GM12878 (cell line): ENCODE data around the gene ATP2C2. TPM values are rescaled to one million over a fixed set of nuclear protein-coding genes. Genes with fewer than 3 reads are reported as not detected.

ENCODE experiments used
- ATAC-seq: fragments of 200-7000 bp; cut with Tn5 transposase; 3 replicates; pipeline ENCODE4 v1.9.1; 2020; ENCODE audit warnings: mild to moderate bottlenecking, moderate library complexity
- BruUV-seq: library from RNA; stranded (reverse); fragments of 400-500 nt; replicated peaks from 2 replicates; lab custom pipeline; 2021; lab: Mats Ljungman, UMichigan
- CTCF ChIA-PET: fragments of 300-600 bp; sonication (Branson Sonifier 250); formaldehyde crosslinking; extraction: SDS; loops from one replicate; lab custom pipeline; 2021; ENCODE audit warnings: inconsistent platforms; lab: Yijun Ruan, JAX
- POLR2A ChIA-PET: fragments of 350-600 bp; formaldehyde crosslinking; extraction: SDS; loops from one replicate; lab custom pipeline; 2021; ENCODE audit warnings: inconsistent platforms; lab: Charles Lee
- RAD21 ChIA-PET: fragments of 300-600 bp; sonication (Branson Sonifier 250); formaldehyde crosslinking; loops from one replicate; lab custom pipeline; 2023; ENCODE audit warnings: antibody characterized with exemption; ENCODE audit not compliant: unreplicated experiment; lab: Charles Lee
- SMC1A ChIA-PET: fragments of 300-600 bp; sonication (Branson Sonifier 250); formaldehyde crosslinking; loops from one replicate; lab custom pipeline; 2023; ENCODE audit not compliant: unreplicated experiment, uncharacterized antibody; lab: Charles Lee
- DNase-seq: peaks from one replicate; pipeline ENCODE4 v3.0.0-alpha.2; 2011; ENCODE audit warnings: low read depth, low spot score
- FAIRE-seq: peaks from 3 replicates; lab custom pipeline; 2011; peaks lifted over from hg19 to GRCh38; lab: Jason Lieb, UNC
- H2AFZ ChIP-seq: 2 replicates; pipeline ENCODE4 v1.6.0; 2011; ENCODE audit warnings: low read depth, low read length, control low read depth; ENCODE audit not compliant: control insufficient read depth
- H3K27ac ChIP-seq: 2 replicates; pipeline ENCODE4 v1.5.1; 2011; ENCODE audit warnings: control low read depth; ENCODE audit not compliant: control insufficient read depth, insufficient read depth
- H3K27me3 ChIP-seq, 2 experiments: replicated peaks in 1 of 2; 2 replicates each; pipeline versions ENCODE4 v1.6.0 to v1.6.1; 2011; ENCODE audit warnings: low read length in 1 of 2; ENCODE audit not compliant: control insufficient read depth in 2 of 2, insufficient read depth in 2 of 2
- H3K36me3 ChIP-seq, 2 experiments: 2 replicates each; pipeline ENCODE4 v1.5.1; 2011; ENCODE audit warnings: low read length in 1 of 2; ENCODE audit not compliant: control insufficient read depth in 2 of 2, insufficient read depth in 2 of 2
- H3K4me1 ChIP-seq: 2 replicates; pipeline ENCODE4 v1.6.1; 2011; ENCODE audit warnings: mild to moderate bottlenecking, low read length, moderate library complexity, mixed read lengths; ENCODE audit not compliant: control insufficient read depth, insufficient read depth
- H3K4me2 ChIP-seq: 2 replicates; pipeline ENCODE4 v1.6.0; 2011; ENCODE audit warnings: control low read depth; ENCODE audit not compliant: control insufficient read depth, insufficient read depth
- H3K4me3 ChIP-seq: fragments of 200-600 bp; sonication (generic); 2 replicates; pipeline ENCODE4 v1.5.1; 2016
- H3K79me2 ChIP-seq: 2 replicates; pipeline ENCODE4 v1.6.0; 2011; ENCODE audit warnings: low read length; ENCODE audit not compliant: control insufficient read depth, insufficient read depth
- H3K9ac ChIP-seq: 2 replicates; pipeline ENCODE4 v1.8.0; 2011; ENCODE audit warnings: low read length, control low read depth, mixed read lengths; ENCODE audit not compliant: control insufficient read depth, insufficient read depth
- H3K9me3 ChIP-seq: replicated peaks from 3 replicates; pipeline ENCODE4 v1.5.1; 2011; ENCODE audit warnings: mild to moderate bottlenecking, low read length; ENCODE audit not compliant: control insufficient read depth, insufficient read depth
- H4K20me1 ChIP-seq: 2 replicates; pipeline ENCODE4 v1.6.0; 2011; ENCODE audit not compliant: control insufficient read depth, insufficient read depth
- ATF3 ChIP-seq: IDR thresholded peaks from 2 replicates; pipeline ENCODE4 v1.6.1; 2011; ENCODE audit warnings: low read depth, mild to moderate bottlenecking, low read length, moderate library complexity, borderline replicate concordance; ENCODE audit errors: extremely low read depth
- E2F4 ChIP-seq: IDR thresholded peaks from 2 replicates; pipeline ENCODE4 v1.6.1; 2012; ENCODE audit warnings: low read depth, low read length, improper control_type of control experiment
- ELK1 ChIP-seq: IDR thresholded peaks from 2 replicates; pipeline ENCODE4 v1.6.1; 2012; ENCODE audit warnings: low read depth, low read length, improper control_type of control experiment
- ETV6 ChIP-seq, 2 experiments: fragments of 450-650 bp in 1 of 2; IDR thresholded peaks in 1 of 2; conservative IDR thresholded peaks in 1 of 2; 2 replicates each; pipeline ENCODE4 v1.6.1; 2014; ENCODE audit warnings: antibody characterized with exemption in 1 of 2, borderline replicate concordance in 1 of 2, low read depth in 1 of 2, mild to moderate bottlenecking in 1 of 2, moderate library complexity in 1 of 2
- HCFC1 ChIP-seq: fragments of 150-350 bp; IDR thresholded peaks from 2 replicates; pipeline ENCODE4 v1.6.1; 2014; ENCODE audit warnings: low read length
- MXI1 ChIP-seq: fragments of 150-350 bp; IDR thresholded peaks from 2 replicates; pipeline ENCODE4 v1.6.1; 2011; ENCODE audit warnings: low read depth, mild to moderate bottlenecking, inconsistent platforms, low read length, improper control_type of control experiment
- PKNOX1 ChIP-seq: fragments of 450-650 bp; IDR thresholded peaks from 2 replicates; pipeline ENCODE4 v1.6.1; 2016; ENCODE audit warnings: mild to moderate bottlenecking
- RAD51 ChIP-seq: fragments of 450-650 bp; IDR thresholded peaks from 2 replicates; pipeline ENCODE4 v1.6.1; 2016; ENCODE audit warnings: moderate library complexity, mild to moderate bottlenecking, inconsistent platforms
- SIX5 ChIP-seq: IDR thresholded peaks from 2 replicates; pipeline ENCODE4 v1.6.1; 2011; ENCODE audit warnings: mild to moderate bottlenecking, low read depth, low read length, moderate library complexity; ENCODE audit not compliant: severe bottlenecking
- USF1 ChIP-seq: IDR thresholded peaks from 2 replicates; pipeline ENCODE4 v1.6.1; 2011; ENCODE audit warnings: borderline replicate concordance, low read depth, mild to moderate bottlenecking, moderate library complexity, mixed read lengths, low read length; ENCODE audit not compliant: insufficient read depth; ENCODE audit errors: extremely low read length
- YY1 ChIP-seq: IDR thresholded peaks from 2 replicates; pipeline ENCODE4 v1.6.1; 2011; ENCODE audit warnings: low read depth, mild to moderate bottlenecking, low read length
- WGBS: methylation state at CpG from one replicate; pipeline ENCODE4 v1.1.6; 2016; ENCODE audit warnings: low lambda C conversion rate; ENCODE audit not compliant: insufficient replicate concordance, insufficient coverage; ENCODE audit errors: missing lambda C conversion rate; 5-methylcytosine and 5-hydroxymethylcytosine counted together
- in situ Hi-C: fragments of 300-500 bp; cut with MboI; formaldehyde crosslinking; loops from 9 replicates; pipeline ENCODE4 v1.14.3; 2018; ENCODE audit warnings: mixed read lengths
- intact Hi-C: fragments of 100-400 bp; cut with micrococcal nuclease; formaldehyde crosslinking; loops from one replicate; pipeline ENCODE4 v1.14.2; 2022; ENCODE audit not compliant: unreplicated experiment
- polyA plus RNA-seq, 11 experiments: library from polyadenylated mRNA; depleted of rRNA in 4 of 11; unstranded in 6 of 11; stranded (reverse) in 5 of 11; fragments of >200 nt; fragmentation: Nextera tagmentation in 4 of 11; fragmentation: Illumina TruSeq in 1 of 11; extraction: Ambion mirVana in 4 of 11; extraction: Trizol in 1 of 11; gene quantifications; 1 replicate in 1 of 11; 2 replicates in 10 of 11; pipeline versions ENCODE4 v1.2.1 to v1.2.3, GENCODE V29; 2011 to 2016; ENCODE audit warnings: inconsistent platforms in 2 of 11, missing spikeins in 2 of 11, low read depth in 1 of 11
- total RNA-seq, 4 experiments: library from RNA; depleted of rRNA in 3 of 4; stranded (reverse); fragments of >200 nt in 3 of 4; fragmentation: Illumina TruSeq in 1 of 4; extraction: Trizol in 1 of 4; gene quantifications; 2 replicates each; pipeline versions ENCODE4 v1.2.1 to v1.2.3, GENCODE V29; 2013 to 2021

Gene ATP2C2
- total and polyA plus RNA-seq, 10 of the 15 experiments (the other 5 are each of a cell fraction or from before 2014, with no cell fraction given): 0.05 to 0.19 TPM; not detected in 8

- Histone ChIP-seq H3K9ac (no peak overlapping the region), H3K9me3 (peaks cover 7% of the 10 kb centered on the region; the same call in 2 of the 3 replicates), H3K4me3 (no peak overlapping the region), H4K20me1 (no peaks in the 10 kb centered on the region), H3K79me2 (no peaks in the 10 kb centered on the region), H3K27me3 (no peaks in the 10 kb centered on the region), H3K4me1 (no peaks in the 10 kb centered on the region), H3K36me3 (no peaks in the 10 kb centered on the region), H3K27ac (no peak overlapping the region), H3K4me2 (no peak overlapping the region), H2AFZ (peak overlapping the region; percentile 87)
- ChIA-PET CTCF (interaction anchor here (0.5 kb wide), 1 partner anchor 332 kb away, joined by 3 read pairs; no protein-coding TSS in a partner anchor), SMC1A (interaction anchor here (1.5 kb wide), 1 partner anchor 61 kb away, joined by 3 read pairs; no protein-coding TSS in a partner anchor), RAD21 (no interaction called here), POLR2A (no interaction called here)
- in situ Hi-C loops: no loop called here
- peak; percentile 84 for ATAC-seq
- intact Hi-C loops: no loop called here
- 68% methylated on average over 4 of the region's 4 CpGs for WGBS
- FAIRE-seq: no peak
- no peak for TF ChIP-seq PKNOX1
- peak; percentile 48 for TF ChIP-seq USF1
- no peak for TF ChIP-seq ETV6 (conservative IDR thresholded peaks at IDR 0.05 in 1 of 2, IDR thresholded peaks at IDR 0.05 in 1 of 2; ENCODE audit: borderline replicate concordance in 1 of 2, low read depth in 1 of 2)
- peak; percentile 49; the same call in 1 of the 2 replicates for TF ChIP-seq RAD51
- TF ChIP-seq MXI1: no peak
- TF ChIP-seq SIX5: peak; percentile 60
- no peak for TF ChIP-seq ELK1
- TF ChIP-seq E2F4: no peak
- TF ChIP-seq ATF3: peak; percentile 68; the same call in 1 of the 2 replicates
- peak; percentile 59 for TF ChIP-seq HCFC1
- peak; percentile 83 for TF ChIP-seq YY1
- no TSS peak for BruUV-seq
- peak; percentile 11 for DNase-seq
These were observed 55.1 kb downstream of the ATP2C2 start for GRCh38 chr16:84423416-84423837.
